ENCODE results near the gene RNF180.
"Not testable (repeated sequence)": the region's sequence is repeated elsewhere in the genome, so short reads cannot be mapped to it uniquely, and the experiment has no call there.

The RNF180 gene

GRCh38 chr5:64286381-64286780, 120.7 kb downstream of the RNF180 start:
- no peak for DNase-seq

GRCh38 chr5:64288496-64288895, 122.9 kb downstream of the RNF180 start:
- DNase-seq: not testable (repeated sequence)

- DNase-seq: no peak
These were observed 127.1 kb downstream of the RNF180 start for GRCh38 chr5:64292611-64293215.

- no peak for DNase-seq
These were observed 129.5 kb downstream of the RNF180 start for GRCh38 chr5:64295101-64295500.

- no peak for DNase-seq
These were observed 132.9 kb downstream of the RNF180 start for GRCh38 chr5:64298586-64298985.

GRCh38 chr5:64299805-64300204, 134.2 kb downstream of the RNF180 start:
- no peak for DNase-seq

GRCh38 chr5:64301566-64301965, 135.9 kb downstream of the RNF180 start:
- DNase-seq: no peak

- no peak for DNase-seq
These were observed 142.5 kb downstream of the RNF180 start for GRCh38 chr5:64308135-64308534.

GRCh38 chr5:64312491-64312890, 146.8 kb downstream of the RNF180 start:
- DNase-seq: no peak

- DNase-seq: no peak
These were observed 150.1 kb downstream of the RNF180 start for GRCh38 chr5:64315778-64316177.

GRCh38 chr5:64318175-64318574, 152.5 kb downstream of the RNF180 start:
- DNase-seq: no peak

GRCh38 chr5:64323591-64323990, 157.9 kb downstream of the RNF180 start:
- DNase-seq: no peak

- DNase-seq: no peak
These were observed 165.1 kb downstream of the RNF180 start for GRCh38 chr5:64330728-64331231.

GRCh38 chr5:64331597-64332277, 166.1 kb downstream of the RNF180 start:
- DNase-seq: no peak

- DNase-seq: no peak
These were observed 168.2 kb downstream of the RNF180 start for GRCh38 chr5:64333886-64334285.

- no peak for DNase-seq
These were observed 174.1 kb downstream of the RNF180 start for GRCh38 chr5:64339769-64340168.

- DNase-seq: no peak
These were observed 174.7 kb downstream of the RNF180 start for GRCh38 chr5:64340293-64340692.

GRCh38 chr5:64341340-64341739, 175.7 kb downstream of the RNF180 start:
- DNase-seq: no peak

GRCh38 chr5:64344501-64344900, 178.9 kb downstream of the RNF180 start:
- no peak for DNase-seq

GRCh38 chr5:64347309-64347708, 181.7 kb downstream of the RNF180 start:
- no peak for DNase-seq

GRCh38 chr5:64364426-64364825, 198.8 kb downstream of the RNF180 start:
- DNase-seq: no peak

- DNase-seq: no peak
These were observed 219.1 kb downstream of the RNF180 start for GRCh38 chr5:64384765-64385164.

GRCh38 chr5:64397552-64397951, 231.9 kb downstream of the RNF180 start:
- no peak for DNase-seq

GRCh38 chr5:64398735-64399134, 233.1 kb downstream of the RNF180 start:
- not testable (repeated sequence) for DNase-seq

Measured in NCI-H446 (cell line).